ENCODE results near the gene PNPLA5. TPM values are rescaled to one million over a fixed set of nuclear protein-coding genes. Genes with fewer than 3 reads are reported as not detected.

PNPLA5 gene
- total and polyA plus RNA-seq, 2 of the 13 experiments (the other 11 are each of a cell fraction or from before 2014, with no cell fraction given), result not detected

GRCh38 chr22:43867839-43868635 lies 23.8 kb downstream of the PNPLA5 start (continued):
- TF ChIP-seq THRA (CRISPR knock-in tag; IDR thresholded peaks at IDR 0.05; ENCODE audit: borderline replicate concordance) (0 out of 2 replicates have a peak, but pooled peaks have one; percentile 59), GMEB2 (CRISPR knock-in tag; IDR thresholded peaks at IDR 0.05; ENCODE audit: low read depth) (no peak), GABPA (IDR thresholded peaks at IDR 0.05; ENCODE audit: low read depth, low read length) (no peak), GABPA (CRISPR knock-in tag; IDR thresholded peaks at IDR 0.05; ENCODE audit: low read depth) (no peak), PHF20 (CRISPR knock-in tag; IDR thresholded peaks at IDR 0.05) (peak; percentile 20; the same call in 1 of the 2 replicates), REST (IDR thresholded peaks at IDR 0.05; ENCODE audit: borderline replicate concordance in 1 of 2, low read depth in 1 of 2, low read length in 2 of 2) (peak; percentile 97 to 99), HMGXB4 (CRISPR knock-in tag; IDR thresholded peaks at IDR 0.05; ENCODE audit: borderline replicate concordance in 1 of 2, low read depth in 1 of 2) (no peak), DPF2 (CRISPR knock-in tag; IDR thresholded peaks at IDR 0.05; ENCODE audit: borderline replicate concordance, low read depth) (no peak), RBM39 (IDR thresholded peaks at IDR 0.05; ENCODE audit: low read depth, low read length, poor library complexity, severe bottlenecking) (no peak), SIN3A (IDR thresholded peaks at IDR 0.05; ENCODE audit: borderline replicate concordance, low read depth, low read length) (no peak), ZNF234 (CRISPR knock-in tag; conservative IDR thresholded peaks at IDR 0.05) (no peak), ZNF574 (CRISPR knock-in tag; IDR thresholded peaks at IDR 0.05) (peak; percentile 68)

Measured in HepG2 (cell line).